K562 (cell line): ENCODE results near the gene MCMBP.

Experiments used
- ETV6 ChIP-seq, 3 experiments: fragments of 150-350 bp in 1 of 3; sonication (generic) in 1 of 3; formaldehyde crosslinking in 1 of 3; IDR thresholded peaks; 2 replicates each; pipeline versions ENCODE4 v1.6.1 to v1.8.0; 2014 to 2022; ENCODE audit warnings: borderline replicate concordance in 2 of 3, low read depth in 2 of 3, antibody characterized with exemption in 1 of 3, low read length in 1 of 3, mild to moderate bottlenecking in 1 of 3, missing genetic modification reagents in 1 of 3
- GABPB1 ChIP-seq: sonication (generic); formaldehyde crosslinking; IDR thresholded peaks from 2 replicates; pipeline ENCODE4 v1.8.0; 2022; ENCODE audit warnings: mild to moderate bottlenecking, missing genetic modification reagents
- HDAC2 ChIP-seq: fragments of 450-650 bp; IDR thresholded peaks from 2 replicates; pipeline ENCODE4 v1.6.1; 2016; ENCODE audit warnings: mild to moderate bottlenecking
- POLR3G ChIP-seq: IDR thresholded peaks from 2 replicates; pipeline ENCODE4 v1.6.1; 2011; ENCODE audit not compliant: insufficient read length, insufficient replicate concordance; ENCODE audit errors: extremely low read depth
- SAFB ChIP-seq: fragments of 200-400 bp; formaldehyde crosslinking; IDR thresholded peaks from 2 replicates; pipeline ENCODE4 v1.6.1; 2017; ENCODE audit warnings: low read depth, low read length, borderline replicate concordance
- SP1 ChIP-seq: sonication (generic); formaldehyde crosslinking; IDR thresholded peaks from 2 replicates; pipeline ENCODE4 v1.8.1; 2022; ENCODE audit warnings: mild to moderate bottlenecking, missing genetic modification reagents
- TCF7L2 ChIP-seq: fragments of 150-350 bp; IDR thresholded peaks from 2 replicates; pipeline ENCODE4 v1.6.1; 2016; ENCODE audit warnings: low read depth, mild to moderate bottlenecking, low read length, moderate library complexity
- ZBTB7A ChIP-seq: IDR thresholded peaks from 2 replicates; pipeline ENCODE4 v1.6.1; 2011; ENCODE audit warnings: low read depth, mild to moderate bottlenecking, low read length, moderate library complexity, borderline replicate concordance; ENCODE audit not compliant: control insufficient read depth
- ZFX ChIP-seq: sonication (generic); formaldehyde crosslinking; IDR thresholded peaks from 2 replicates; pipeline ENCODE4 v1.8.0; 2022; ENCODE audit warnings: mild to moderate bottlenecking, missing genetic modification reagents, moderate library complexity
- ZNF274 ChIP-seq: IDR thresholded peaks from 2 replicates; pipeline ENCODE4 v1.6.1; 2011; ENCODE audit warnings: low read depth, mild to moderate bottlenecking, low read length, moderate library complexity, borderline replicate concordance
- TF ChIP-seq, protein P1 (sequence below), 3 experiments: IDR thresholded peaks in 2 of 3; conservative IDR thresholded peaks in 1 of 3; 2 replicates each; pipeline ENCODE4 v1.5.1; 2011 to 2012; ENCODE audit warnings: low read length in 3 of 3, mild to moderate bottlenecking in 3 of 3, control low read depth in 2 of 3, improper control_type of control experiment in 1 of 3, inconsistent platforms in 1 of 3, low read depth in 1 of 3, mixed read lengths in 1 of 3, moderate library complexity in 1 of 3; ENCODE audit not compliant: insufficient read depth in 2 of 3

DNA sequence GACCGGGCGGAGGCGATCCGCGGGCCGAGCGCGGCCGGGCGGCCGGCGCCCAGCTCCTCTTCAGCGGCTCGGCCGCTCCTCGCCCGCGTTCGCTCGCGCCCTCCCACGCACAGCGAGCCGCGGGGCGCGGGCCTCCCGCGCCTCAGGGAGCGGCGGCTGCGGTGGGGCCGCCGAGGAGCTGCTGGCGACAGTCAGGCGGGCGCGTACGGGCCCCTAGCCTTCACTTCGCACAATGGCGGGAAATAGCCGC is at the start of gene MCMBP:
- TF ChIP-seq ZBTB7A: no peak
- TF ChIP-seq, protein P1, sequence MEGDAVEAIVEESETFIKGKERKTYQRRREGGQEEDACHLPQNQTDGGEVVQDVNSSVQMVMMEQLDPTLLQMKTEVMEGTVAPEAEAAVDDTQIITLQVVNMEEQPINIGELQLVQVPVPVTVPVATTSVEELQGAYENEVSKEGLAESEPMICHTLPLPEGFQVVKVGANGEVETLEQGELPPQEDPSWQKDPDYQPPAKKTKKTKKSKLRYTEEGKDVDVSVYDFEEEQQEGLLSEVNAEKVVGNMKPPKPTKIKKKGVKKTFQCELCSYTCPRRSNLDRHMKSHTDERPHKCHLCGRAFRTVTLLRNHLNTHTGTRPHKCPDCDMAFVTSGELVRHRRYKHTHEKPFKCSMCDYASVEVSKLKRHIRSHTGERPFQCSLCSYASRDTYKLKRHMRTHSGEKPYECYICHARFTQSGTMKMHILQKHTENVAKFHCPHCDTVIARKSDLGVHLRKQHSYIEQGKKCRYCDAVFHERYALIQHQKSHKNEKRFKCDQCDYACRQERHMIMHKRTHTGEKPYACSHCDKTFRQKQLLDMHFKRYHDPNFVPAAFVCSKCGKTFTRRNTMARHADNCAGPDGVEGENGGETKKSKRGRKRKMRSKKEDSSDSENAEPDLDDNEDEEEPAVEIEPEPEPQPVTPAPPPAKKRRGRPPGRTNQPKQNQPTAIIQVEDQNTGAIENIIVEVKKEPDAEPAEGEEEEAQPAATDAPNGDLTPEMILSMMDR (IDR thresholded peaks at IDR 0.05 in 2 of 3, conservative IDR thresholded peaks at IDR 0.05 in 1 of 3; ENCODE audit: insufficient read depth in 2 of 3, low read depth in 1 of 3, low read length in 3 of 3): no peak
- no peak for TF ChIP-seq TCF7L2
- no peak for TF ChIP-seq HDAC2
- no peak for TF ChIP-seq ZFX (CRISPR knock-in tag)
- no peak for TF ChIP-seq SAFB
- TF ChIP-seq SP1: no peak
- no peak for TF ChIP-seq ZNF274
- TF ChIP-seq ETV6 (IDR thresholded peaks at IDR 0.05; ENCODE audit: borderline replicate concordance in 1 of 2, low read depth in 2 of 2, low read length in 1 of 2): no peak
- TF ChIP-seq ETV6 (CRISPR knock-in tag; IDR thresholded peaks at IDR 0.05; ENCODE audit: borderline replicate concordance): no peak
- TF ChIP-seq POLR3G: no peak
- no peak for TF ChIP-seq GABPB1
